ENCODE measurements around the gene ATF4.

GRCh38 chr22:39504071-39504470, 16.3 kb upstream of the ATF4 start:
- TF ChIP-seq MXI1 (conservative IDR thresholded peaks at IDR 0.05; ENCODE audit: poor library complexity, severe bottlenecking): no peak
- no peak for TF ChIP-seq CTCF (IDR thresholded peaks at IDR 0.05; ENCODE audit: poor library complexity, severe bottlenecking)
- TF ChIP-seq POLR2AphosphoS5 (IDR thresholded peaks at IDR 0.05): no peak
- no peak for TF ChIP-seq RAD21 (conservative IDR thresholded peaks at IDR 0.05)
- TF ChIP-seq EZH2 (IDR thresholded peaks at IDR 0.05; ENCODE audit: borderline replicate concordance, insufficient read depth, low read length, poor library complexity, severe bottlenecking): no peak
- no peak for TF ChIP-seq REST (IDR thresholded peaks at IDR 0.05; ENCODE audit: borderline replicate concordance)
- no peak for TF ChIP-seq TAF1 (IDR thresholded peaks at IDR 0.05; ENCODE audit: low read depth)
- TF ChIP-seq EP300 (conservative IDR thresholded peaks at IDR 0.05; ENCODE audit: poor library complexity, severe bottlenecking): no peak
- TF ChIP-seq SMC3 (conservative IDR thresholded peaks at IDR 0.05; ENCODE audit: poor library complexity): no peak
